GM20000 (cell line): ENCODE results near the gene ANKRD45.
A peak's percentile ranks its signal among the peaks of the same experiment; 100 is the strongest.

ENCODE experiments used
- DNase-seq: peaks from one replicate; pipeline ENCODE4 v3.0.0; 2012; ENCODE audit warnings: low spot score
- TF ChIP-seq, protein P1 (sequence below): IDR thresholded peaks from 2 replicates; pipeline ENCODE4 v1.5.1; 2012; ENCODE audit warnings: mild to moderate bottlenecking, control low read depth; ENCODE audit errors: extremely low read depth, missing control alignments

Gene ANKRD45, protein sequence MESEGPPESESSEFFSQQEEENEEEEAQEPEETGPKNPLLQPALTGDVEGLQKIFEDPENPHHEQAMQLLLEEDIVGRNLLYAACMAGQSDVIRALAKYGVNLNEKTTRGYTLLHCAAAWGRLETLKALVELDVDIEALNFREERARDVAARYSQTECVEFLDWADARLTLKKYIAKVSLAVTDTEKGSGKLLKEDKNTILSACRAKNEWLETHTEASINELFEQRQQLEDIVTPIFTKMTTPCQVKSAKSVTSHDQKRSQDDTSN

DNA sequence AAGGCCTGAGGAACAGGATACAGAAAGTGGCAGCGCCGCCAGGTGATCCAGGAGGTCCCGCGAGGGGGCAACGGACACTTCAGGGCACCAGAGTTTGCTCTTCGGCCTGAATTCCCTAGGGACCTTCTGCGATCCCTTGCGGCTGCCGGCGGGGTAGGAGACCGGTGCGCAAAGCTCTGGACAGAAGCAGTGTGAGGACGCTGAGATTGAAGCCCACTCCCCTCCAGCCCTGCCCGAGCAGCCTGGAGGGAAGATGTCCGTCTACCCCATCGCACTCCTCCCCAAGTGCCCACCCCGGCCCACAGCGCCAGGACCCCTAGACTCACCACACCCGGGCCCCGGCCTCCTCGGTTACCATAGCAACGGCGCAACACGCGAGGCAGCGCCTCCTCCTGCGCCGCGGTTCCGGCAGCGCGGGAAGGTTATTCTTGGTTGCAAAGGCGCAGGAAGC, at the start of gene ANKRD45:
TSS of gene ANKRD45 (minus strand) at position 361 of the 451 bp plus-strand sequence. CDS start 10,433 bp downstream, outside the sequence.
- no peak for DNase-seq

DNA sequence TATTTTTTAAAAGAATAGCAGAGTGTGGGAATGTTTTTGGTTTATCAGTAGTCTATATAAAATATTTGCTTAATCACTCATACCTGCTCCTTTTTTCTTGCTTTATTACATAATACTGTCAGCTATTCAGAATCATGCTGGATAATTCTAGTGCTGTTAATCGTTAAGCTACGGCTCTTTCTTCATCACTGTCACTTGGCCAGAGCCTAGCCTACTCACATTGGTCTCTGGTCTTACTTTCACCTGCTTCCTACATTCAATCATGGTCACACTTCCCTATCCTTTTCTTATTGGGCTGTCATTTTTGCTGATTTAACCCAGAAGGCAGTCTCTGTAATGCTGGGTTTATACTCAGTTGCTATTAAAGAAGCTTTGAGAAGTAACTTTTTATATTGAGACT, 47.6 kb upstream of the ANKRD45 start:
- no peak for DNase-seq
- TF ChIP-seq, protein P1, sequence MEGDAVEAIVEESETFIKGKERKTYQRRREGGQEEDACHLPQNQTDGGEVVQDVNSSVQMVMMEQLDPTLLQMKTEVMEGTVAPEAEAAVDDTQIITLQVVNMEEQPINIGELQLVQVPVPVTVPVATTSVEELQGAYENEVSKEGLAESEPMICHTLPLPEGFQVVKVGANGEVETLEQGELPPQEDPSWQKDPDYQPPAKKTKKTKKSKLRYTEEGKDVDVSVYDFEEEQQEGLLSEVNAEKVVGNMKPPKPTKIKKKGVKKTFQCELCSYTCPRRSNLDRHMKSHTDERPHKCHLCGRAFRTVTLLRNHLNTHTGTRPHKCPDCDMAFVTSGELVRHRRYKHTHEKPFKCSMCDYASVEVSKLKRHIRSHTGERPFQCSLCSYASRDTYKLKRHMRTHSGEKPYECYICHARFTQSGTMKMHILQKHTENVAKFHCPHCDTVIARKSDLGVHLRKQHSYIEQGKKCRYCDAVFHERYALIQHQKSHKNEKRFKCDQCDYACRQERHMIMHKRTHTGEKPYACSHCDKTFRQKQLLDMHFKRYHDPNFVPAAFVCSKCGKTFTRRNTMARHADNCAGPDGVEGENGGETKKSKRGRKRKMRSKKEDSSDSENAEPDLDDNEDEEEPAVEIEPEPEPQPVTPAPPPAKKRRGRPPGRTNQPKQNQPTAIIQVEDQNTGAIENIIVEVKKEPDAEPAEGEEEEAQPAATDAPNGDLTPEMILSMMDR = no peak

More for the DNA sequence above, at the start of gene ANKRD45:
- TF ChIP-seq, protein P1 = no peak

DNA sequence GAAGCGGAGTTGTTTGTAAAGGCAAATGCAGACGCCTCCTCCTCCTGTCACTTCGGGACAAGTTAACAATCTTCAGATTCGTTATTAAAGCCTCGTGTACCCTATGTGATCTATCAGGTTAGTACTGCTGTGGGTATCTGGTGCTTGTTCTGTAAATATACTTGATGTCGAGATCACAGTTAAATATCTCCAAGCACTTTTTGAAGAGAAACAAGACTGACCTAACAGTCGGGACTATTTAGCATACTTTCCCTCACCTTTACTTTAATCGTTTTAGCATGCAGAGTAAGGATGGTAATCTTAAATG, 45.8 kb upstream of the ANKRD45 start:
- DNase-seq = no peak
- TF ChIP-seq, protein P1 = no peak

DNA sequence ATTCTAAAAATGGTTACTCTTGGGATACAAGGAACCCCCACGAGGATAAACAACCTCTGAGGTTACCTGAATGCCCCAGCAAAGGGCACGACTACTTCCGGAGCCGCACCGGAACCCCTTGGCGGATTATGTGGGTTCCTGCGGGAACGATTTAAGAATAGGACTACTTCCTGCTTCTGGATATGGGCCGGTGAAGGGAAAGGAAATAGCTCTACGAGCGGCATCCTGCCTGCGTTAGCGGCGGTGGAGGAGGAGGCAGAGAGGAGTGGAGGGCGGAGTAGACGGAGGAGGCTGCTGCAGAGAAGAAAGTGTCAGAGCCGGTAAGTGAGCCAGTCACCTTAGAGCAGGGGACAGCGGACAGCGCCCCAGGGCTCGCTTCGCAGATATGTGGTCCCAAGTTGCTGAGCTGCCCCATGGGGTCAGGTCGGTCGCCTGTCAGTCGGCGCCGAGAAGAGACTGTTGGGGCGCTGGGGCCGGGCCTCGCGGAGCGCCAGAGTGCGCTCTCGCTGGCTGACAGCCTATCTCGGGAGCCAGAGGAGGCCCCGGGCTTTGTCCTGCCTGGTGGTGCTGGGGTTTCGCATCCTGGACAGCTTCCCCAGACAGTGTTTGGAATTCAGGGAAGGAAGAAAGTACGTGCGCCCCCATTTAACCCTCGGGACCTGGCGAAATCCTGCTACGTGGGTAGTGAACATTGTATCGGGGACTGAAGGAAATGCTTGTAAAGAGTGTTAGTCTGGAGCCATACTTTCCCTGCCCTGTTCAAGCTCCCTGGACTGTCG, 45.3 kb upstream of the ANKRD45 start, which contains the start of gene KLHL20:
TSS of gene KLHL20 (plus strand) at position 223 of the 779 bp plus-strand sequence. CDS start 1,063 bp downstream, outside the sequence.
- TF ChIP-seq, protein P1 = no peak
- DNase-seq = peak; percentile 84

DNA sequence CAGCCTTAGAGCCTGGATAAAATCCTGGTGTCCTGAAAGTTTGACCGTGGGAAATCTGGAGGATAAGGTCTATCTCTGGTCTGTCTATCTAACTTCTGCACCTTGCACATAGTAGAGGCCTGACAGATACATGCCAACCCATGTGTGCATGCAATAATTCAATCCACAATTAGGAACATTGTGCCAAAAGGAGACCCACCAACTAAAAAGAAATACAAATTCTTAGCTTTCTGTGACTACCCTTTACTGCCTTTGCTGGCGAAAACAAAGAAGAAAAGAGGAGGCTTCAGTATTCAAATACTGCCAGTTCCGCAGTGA, 44.7 kb upstream of the ANKRD45 start:
- TF ChIP-seq, protein P1 = no peak
- no peak for DNase-seq

DNA sequence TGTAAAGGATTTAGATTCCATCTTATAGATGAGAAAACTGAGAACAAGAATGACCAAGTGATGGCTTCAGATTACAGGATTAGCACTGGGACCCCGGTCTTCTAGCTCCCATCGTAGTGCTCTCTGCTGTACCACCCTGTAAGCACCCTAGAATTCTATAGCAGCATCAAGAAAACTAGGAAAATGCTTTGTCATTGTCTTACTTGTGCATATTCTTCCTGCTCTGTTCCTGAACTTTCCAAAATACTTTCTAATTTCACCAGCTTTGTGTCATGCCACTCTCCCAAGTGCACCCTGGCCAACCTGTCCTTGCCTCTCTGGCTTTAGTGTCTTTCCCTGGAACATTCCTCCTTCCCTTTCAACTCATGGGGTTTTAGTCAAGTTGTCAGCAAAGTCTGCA, 39.1 kb upstream of the ANKRD45 start:
- TF ChIP-seq, protein P1 = no peak
- no peak for DNase-seq

DNA sequence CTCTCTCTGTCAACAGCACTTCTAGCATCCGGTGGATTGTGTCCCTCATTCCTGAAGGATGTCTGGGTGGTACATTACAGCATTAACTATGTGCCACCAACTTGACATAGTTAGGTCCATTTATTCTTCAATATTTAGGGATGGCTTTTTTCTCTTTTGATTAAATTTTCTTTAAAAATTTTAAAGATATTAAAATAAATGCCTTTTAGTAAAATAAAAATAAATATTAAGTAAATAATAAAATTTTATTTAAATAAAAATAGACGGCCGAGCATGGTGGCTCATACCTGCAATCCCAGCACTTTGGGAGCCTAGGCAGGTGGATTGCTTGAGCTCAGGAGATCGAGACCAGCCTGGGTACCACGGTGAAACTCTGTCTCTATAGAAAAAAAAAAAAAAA, 35.5 kb upstream of the ANKRD45 start:
- TF ChIP-seq, protein P1 = no peak
- no peak for DNase-seq
